B cell (primary cell): ENCODE results near the gene ZBTB44. TPM values are rescaled to one million over a fixed set of nuclear protein-coding genes. Genes with fewer than 3 reads are reported as not detected.

Experiments used
- ATAC-seq: fragments of 200-7000 bp; cut with Tn5 transposase; one replicate; pipeline ENCODE4 v1.10.0; 2021; ENCODE audit warnings: low read depth, mild to moderate bottlenecking, moderate number of reproducible peaks, moderate library complexity
- CTCF ChIA-PET: fragments of 350-600 bp; sonication (Branson Sonifier 250); formaldehyde crosslinking; loops from one replicate; lab custom pipeline; 2021; ENCODE audit warnings: antibody characterized with exemption, inconsistent platforms; lab: Charles Lee
- POLR2A ChIA-PET: fragments of 350-600 bp; sonication (Branson Sonifier 250); formaldehyde crosslinking; loops from one replicate; lab custom pipeline; 2021; ENCODE audit warnings: antibody characterized with exemption; lab: Charles Lee
- DNase-seq: peaks from one replicate; pipeline ENCODE4 v3.0.0; 2013
- H2AFZ ChIP-seq: 2 replicates; pipeline ENCODE4 v1.6.1; 2012; ENCODE audit warnings: mild to moderate bottlenecking, low read depth, low read length; ENCODE audit not compliant: insufficient read depth, poor library complexity, severe bottlenecking
- H3K27ac ChIP-seq, 2 donors: 1 replicate in 1 of 2; 2 replicates in 1 of 2; pipeline ENCODE4 v1.5.1; 2012 to 2013; ENCODE audit warnings: low read length in 2 of 2, mild to moderate bottlenecking in 2 of 2, moderate library complexity in 1 of 2
- H3K27me3 ChIP-seq, 4 experiments: fragments of 200-600 bp in 1 of 4; sonication (generic) in 1 of 4; replicated peaks in 1 of 4; 1 replicate in 2 of 4; 2 replicates in 2 of 4; pipeline versions ENCODE4 v1.6.1 to v1.7.0; 2013 to 2016; ENCODE audit warnings: low read length in 3 of 4, mild to moderate bottlenecking in 2 of 4, mixed read lengths in 1 of 4, moderate library complexity in 1 of 4; ENCODE audit not compliant: insufficient read depth in 4 of 4, control insufficient read depth in 3 of 4; ENCODE audit errors: control extremely low read depth in 1 of 4
- H3K36me3 ChIP-seq, 2 experiments: replicated peaks in 1 of 2; 1 replicate in 1 of 2; 2 replicates in 1 of 2; pipeline versions ENCODE4 v1.6.1 to v1.7.1; 2013; ENCODE audit warnings: low read length in 1 of 2; ENCODE audit not compliant: insufficient read depth in 2 of 2, control insufficient read depth in 1 of 2; ENCODE audit errors: control extremely low read depth in 1 of 2, extremely low read depth in 1 of 2
- H3K4me1 ChIP-seq, 2 donors: fragments of 200-600 bp in 1 of 2; sonication (generic) in 1 of 2; 1 replicate in 1 of 2; 2 replicates in 1 of 2; pipeline versions ENCODE4 v1.5.1 to v1.6.1; 2013 to 2017; ENCODE audit warnings: low read length in 2 of 2; ENCODE audit not compliant: control insufficient read depth in 2 of 2, insufficient read depth in 2 of 2
- H3K4me2 ChIP-seq: replicated peaks from 2 replicates; pipeline ENCODE3; 2012; ENCODE audit warnings: mild to moderate bottlenecking, low read depth, low read length; ENCODE audit not compliant: poor library complexity, severe bottlenecking
- H3K4me3 ChIP-seq, 5 experiments: fragments of 200-600 bp in 1 of 5; sonication (generic) in 1 of 5; 1 replicate in 3 of 5; 2 replicates in 2 of 5; pipeline versions ENCODE4 v1.5.1 to v1.7.0; 2011 to 2016; ENCODE audit warnings: low read length in 4 of 5, mild to moderate bottlenecking in 4 of 5, low read depth in 2 of 5, control low read depth in 1 of 5, moderate library complexity in 1 of 5; ENCODE audit not compliant: insufficient read depth in 1 of 5; ENCODE audit errors: control extremely low read depth in 1 of 5, extremely low read depth in 1 of 5
- H3K79me2 ChIP-seq: fragments of 200-600 bp; sonication (generic); one replicate; pipeline ENCODE4 v1.6.0; 2016; ENCODE audit warnings: low read length; ENCODE audit not compliant: control insufficient read depth, insufficient read depth
- H3K9ac ChIP-seq: fragments of 200-600 bp; sonication (generic); 2 replicates; pipeline ENCODE4 v1.6.1; 2017; ENCODE audit warnings: mild to moderate bottlenecking, low read length, moderate library complexity
- H3K9me3 ChIP-seq, 3 donors: one replicate each; pipeline versions ENCODE4 v1.6.1 to v1.7.1; 2013; ENCODE audit warnings: low read length in 2 of 3; ENCODE audit not compliant: control insufficient read depth in 2 of 3, insufficient read depth in 1 of 3; ENCODE audit errors: control extremely low read depth in 1 of 3
- H4K20me1 ChIP-seq: 2 replicates; pipeline ENCODE4 v1.6.0; 2012; ENCODE audit warnings: mild to moderate bottlenecking, low read length; ENCODE audit not compliant: insufficient read depth, control insufficient read depth, poor library complexity, severe bottlenecking
- H3K27ac Mint-ChIP-seq: one replicate; pipeline ENCODE4 v1.8.0; 2021; ENCODE audit warnings: mixed read lengths
- H3K27me3 Mint-ChIP-seq: one replicate; pipeline ENCODE4 v1.8.0; 2021; ENCODE audit warnings: mixed read lengths
- H3K4me1 Mint-ChIP-seq: one replicate; pipeline ENCODE4 v1.8.0; 2021; ENCODE audit warnings: mixed read lengths
- H3K4me3 Mint-ChIP-seq: one replicate; pipeline ENCODE4 v1.8.0; 2021; ENCODE audit warnings: mixed read lengths
- H3K9me3 Mint-ChIP-seq: one replicate; pipeline ENCODE4 v1.8.0; 2022; ENCODE audit warnings: mixed read lengths; ENCODE audit not compliant: insufficient read depth
- EZH2 ChIP-seq: IDR thresholded peaks from 2 replicates; pipeline ENCODE4 v1.6.1; 2012; ENCODE audit warnings: borderline replicate concordance, low read depth, mild to moderate bottlenecking, moderate library complexity, low read length; ENCODE audit not compliant: insufficient read depth, poor library complexity, severe bottlenecking
- WGBS: methylation state at CpG from one replicate; pipeline ENCODE4 v1.1.5; 2013; ENCODE audit warnings: missing lambda C conversion rate; ENCODE audit not compliant: insufficient coverage; 5-methylcytosine and 5-hydroxymethylcytosine counted together
- intact Hi-C: fragments of 100-400 bp; cut with micrococcal nuclease; formaldehyde crosslinking; loops from one replicate; pipeline ENCODE4 v1.10.0; 2022
- polyA plus RNA-seq: library from polyadenylated mRNA; depleted of rRNA; stranded (reverse); fragments of >200 nt; gene quantifications from 2 replicates; pipeline ENCODE4 v1.2.3, GENCODE V29; 2012
- total RNA-seq, 2 donors: library from RNA; stranded (reverse); fragments of 120-200 nt in 1 of 2; gene quantifications; 1 replicate in 1 of 2; 2 replicates in 1 of 2; pipeline versions ENCODE4 v1.2.3 to v1.2.4, GENCODE V29; 2013 to 2022
- TF ChIP-seq, protein P1 (sequence below): fragments of 200-600 bp; IDR thresholded peaks from one replicate; pipeline ENCODE4 v1.8.0; 2022; ENCODE audit warnings: antibody characterized with exemption, mild to moderate bottlenecking

The ZBTB44 gene
- total and polyA plus RNA-seq, 2 donors (not counting 1 experiment from before 2014, with no cell fraction given) = 23.3 to 89.4 TPM

DNA sequence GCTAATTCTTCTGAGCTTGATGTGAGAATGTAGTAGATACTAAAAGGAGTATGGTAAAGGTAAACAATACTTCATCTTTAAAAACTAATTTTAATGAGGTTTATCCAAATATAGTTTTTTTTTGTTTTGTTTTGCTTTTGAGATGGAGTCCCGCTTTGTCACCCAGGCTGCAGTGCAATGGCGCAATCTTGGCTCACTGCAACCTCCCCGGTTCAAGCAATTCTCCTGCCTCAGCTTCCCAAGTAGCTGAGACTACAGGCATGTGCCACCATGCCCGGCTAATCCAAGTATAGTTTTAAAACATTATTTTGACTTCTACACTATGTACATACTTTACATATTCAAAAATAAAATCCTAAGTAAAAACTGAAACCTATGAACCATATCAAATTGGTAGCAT is 4.1 kb downstream of the ZBTB44 start:
- no peaks in the 10 kb centered on the region for H3K27me3 Mint-ChIP-seq

DNA sequence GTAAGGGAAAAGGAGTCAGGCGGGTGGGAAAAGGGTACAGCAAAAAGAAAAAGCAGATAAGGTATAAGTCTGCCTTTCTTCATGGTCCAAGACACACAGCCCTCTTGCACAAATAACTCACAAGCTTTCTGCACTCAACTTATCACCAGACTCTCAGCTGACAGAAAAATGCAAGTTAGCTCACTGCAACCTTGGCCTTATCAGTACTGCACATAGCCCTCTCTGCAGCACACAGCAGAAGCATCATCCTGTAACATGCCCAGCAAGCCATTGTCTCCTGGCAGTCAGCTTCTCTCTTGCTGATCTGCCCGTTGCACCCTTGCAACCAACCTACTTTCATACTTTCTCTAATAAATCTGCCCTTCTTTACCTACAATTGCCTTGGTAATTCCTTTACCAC is 5.8 kb downstream of the ZBTB44 start:
- ChIA-PET POLR2A (no interaction called here), CTCF (interaction anchor here (0.5 kb wide), 1 partner anchor 15 kb away, joined by 3 read pairs; no protein-coding TSS in a partner anchor)
- intact Hi-C loops = loop anchor here (1.0 kb wide), 1 partner anchor 66 kb away; no protein-coding TSS in a partner anchor
- Histone ChIP-seq H3K36me3 (peaks cover 1 to 4% of the 10 kb centered on the region in 2 experiments), H4K20me1 (peaks cover 22% of the 10 kb centered on the region), H3K4me1 (peaks cover 3 to 14% of the 10 kb centered on the region in 2 donors), H3K9me3 (peaks cover 0 to 6% (median 0%) of the 10 kb centered on the region in 3 donors), H2AFZ (no peak overlapping the region), H3K27me3 (no peaks in the 10 kb centered on the region), H3K79me2 (peaks cover 95% of the 10 kb centered on the region), H3K9ac (no peak overlapping the region), H3K4me3 (no peak overlapping the region), H3K4me2 (no peak overlapping the region), H3K27ac (no peak overlapping the region)
- Mint-ChIP-seq H3K4me3 (no peak overlapping the region), H3K9me3 (peaks cover 6% of the 10 kb centered on the region), H3K4me1 (peaks cover 62% of the 10 kb centered on the region), H3K27ac (no peak overlapping the region), H3K27me3 (no peaks in the 10 kb centered on the region)
- no peak for ATAC-seq
- 100% methylated on average over 1 of the region's 2 CpGs for WGBS
- TF ChIP-seq, protein P1, sequence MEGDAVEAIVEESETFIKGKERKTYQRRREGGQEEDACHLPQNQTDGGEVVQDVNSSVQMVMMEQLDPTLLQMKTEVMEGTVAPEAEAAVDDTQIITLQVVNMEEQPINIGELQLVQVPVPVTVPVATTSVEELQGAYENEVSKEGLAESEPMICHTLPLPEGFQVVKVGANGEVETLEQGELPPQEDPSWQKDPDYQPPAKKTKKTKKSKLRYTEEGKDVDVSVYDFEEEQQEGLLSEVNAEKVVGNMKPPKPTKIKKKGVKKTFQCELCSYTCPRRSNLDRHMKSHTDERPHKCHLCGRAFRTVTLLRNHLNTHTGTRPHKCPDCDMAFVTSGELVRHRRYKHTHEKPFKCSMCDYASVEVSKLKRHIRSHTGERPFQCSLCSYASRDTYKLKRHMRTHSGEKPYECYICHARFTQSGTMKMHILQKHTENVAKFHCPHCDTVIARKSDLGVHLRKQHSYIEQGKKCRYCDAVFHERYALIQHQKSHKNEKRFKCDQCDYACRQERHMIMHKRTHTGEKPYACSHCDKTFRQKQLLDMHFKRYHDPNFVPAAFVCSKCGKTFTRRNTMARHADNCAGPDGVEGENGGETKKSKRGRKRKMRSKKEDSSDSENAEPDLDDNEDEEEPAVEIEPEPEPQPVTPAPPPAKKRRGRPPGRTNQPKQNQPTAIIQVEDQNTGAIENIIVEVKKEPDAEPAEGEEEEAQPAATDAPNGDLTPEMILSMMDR = no peak
- no peak for TF ChIP-seq EZH2
- no peak for DNase-seq

More for the DNA sequence above, 4.1 kb downstream of the ZBTB44 start:
- Histone ChIP-seq H3K79me2 (peaks cover 82% of the 10 kb centered on the region), H3K9ac (no peak overlapping the region), H3K27ac (no peak overlapping the region), H2AFZ (no peak overlapping the region), H3K4me3 (no peak overlapping the region), H4K20me1 (peaks cover 19% of the 10 kb centered on the region), H3K9me3 (peaks cover 0 to 6% (median 0%) of the 10 kb centered on the region in 3 donors), H3K4me2 (no peak overlapping the region), H3K36me3 (peaks cover 1 to 4% of the 10 kb centered on the region in 2 experiments), H3K27me3 (no peaks in the 10 kb centered on the region), H3K4me1 (peaks cover 10 to 19% of the 10 kb centered on the region in 2 donors)
- Mint-ChIP-seq H3K4me1 (peaks cover 59% of the 10 kb centered on the region), H3K9me3 (no peaks in the 10 kb centered on the region), H3K4me3 (no peak overlapping the region), H3K27ac (no peak overlapping the region)
- ATAC-seq = no peak
- POLR2A ChIA-PET = no interaction called here
- TF ChIP-seq, protein P1 = no peak
- TF ChIP-seq EZH2 = no peak
- CTCF ChIA-PET = no interaction called here
- WGBS = 94% methylated on average over 2 of the region's 4 CpGs
- intact Hi-C loops = loop anchor here (5.0 to 10.0 kb wide), 2 partner anchors 146 to 1033 kb away; no protein-coding TSS in a partner anchor
- DNase-seq = no peak
